ENCODE data around the gene RNF148. TPM values are rescaled to one million over a fixed set of nuclear protein-coding genes. Genes with fewer than 3 reads are reported as not detected.

Gene RNF148
- total RNA-seq, 2 experiments from 2014 or later: not detected

DNA sequence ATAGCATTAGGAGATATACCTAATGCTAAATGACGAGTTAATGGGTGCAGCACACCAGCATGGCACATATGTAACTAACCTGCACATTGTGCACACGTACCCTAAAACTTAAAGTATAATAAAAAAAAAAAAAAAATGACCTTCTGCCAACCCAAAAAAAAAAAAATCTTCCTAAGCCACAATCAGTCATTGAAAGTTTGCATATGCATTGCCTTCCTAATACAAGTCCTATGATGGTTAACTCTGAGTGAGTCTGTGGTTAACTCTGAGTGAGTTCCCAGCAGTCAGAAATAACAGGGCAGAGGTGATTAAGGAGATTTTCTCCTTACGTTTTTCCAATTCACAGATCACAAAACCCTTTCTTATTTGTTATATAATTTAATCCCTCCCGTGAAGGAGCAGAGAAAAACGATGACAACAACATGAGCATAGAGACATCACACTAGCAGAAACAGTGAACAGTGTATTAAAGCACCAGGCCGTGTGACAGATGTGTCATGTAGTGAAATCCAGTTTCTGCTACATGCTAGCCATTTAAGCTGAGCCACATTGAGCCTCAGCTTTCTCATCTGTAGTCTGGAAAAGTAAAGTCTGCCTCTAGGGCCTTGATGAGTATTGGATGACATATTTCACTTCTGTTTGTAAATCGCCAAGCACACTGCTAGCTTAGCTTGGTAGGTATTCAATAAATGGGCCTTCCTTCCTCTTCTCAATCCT, 7.4 kb upstream of the RNF148 start:
- Mint-ChIP-seq H3K36me3 (ENCODE audit: low read depth) (no peaks in the 10 kb centered on the region), H3K4me1 (ENCODE audit: low read depth) (no peaks in the 10 kb centered on the region), H3K27ac (no peak overlapping the region), H3K27me3 (no peaks in the 10 kb centered on the region), H3K9me3 (peaks cover 1% of the 10 kb centered on the region), H3K4me3 (no peak overlapping the region)
- ATAC-seq: no peak
- CTCF ChIA-PET: no interaction called here
- intact Hi-C loops (cut with micrococcal nuclease): no loop called here
- POLR2A ChIA-PET: no interaction called here
- TF ChIP-seq, protein P1, sequence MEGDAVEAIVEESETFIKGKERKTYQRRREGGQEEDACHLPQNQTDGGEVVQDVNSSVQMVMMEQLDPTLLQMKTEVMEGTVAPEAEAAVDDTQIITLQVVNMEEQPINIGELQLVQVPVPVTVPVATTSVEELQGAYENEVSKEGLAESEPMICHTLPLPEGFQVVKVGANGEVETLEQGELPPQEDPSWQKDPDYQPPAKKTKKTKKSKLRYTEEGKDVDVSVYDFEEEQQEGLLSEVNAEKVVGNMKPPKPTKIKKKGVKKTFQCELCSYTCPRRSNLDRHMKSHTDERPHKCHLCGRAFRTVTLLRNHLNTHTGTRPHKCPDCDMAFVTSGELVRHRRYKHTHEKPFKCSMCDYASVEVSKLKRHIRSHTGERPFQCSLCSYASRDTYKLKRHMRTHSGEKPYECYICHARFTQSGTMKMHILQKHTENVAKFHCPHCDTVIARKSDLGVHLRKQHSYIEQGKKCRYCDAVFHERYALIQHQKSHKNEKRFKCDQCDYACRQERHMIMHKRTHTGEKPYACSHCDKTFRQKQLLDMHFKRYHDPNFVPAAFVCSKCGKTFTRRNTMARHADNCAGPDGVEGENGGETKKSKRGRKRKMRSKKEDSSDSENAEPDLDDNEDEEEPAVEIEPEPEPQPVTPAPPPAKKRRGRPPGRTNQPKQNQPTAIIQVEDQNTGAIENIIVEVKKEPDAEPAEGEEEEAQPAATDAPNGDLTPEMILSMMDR (IDR thresholded peaks at IDR 0.05): no peak
- no peak for DNase-seq

DNA sequence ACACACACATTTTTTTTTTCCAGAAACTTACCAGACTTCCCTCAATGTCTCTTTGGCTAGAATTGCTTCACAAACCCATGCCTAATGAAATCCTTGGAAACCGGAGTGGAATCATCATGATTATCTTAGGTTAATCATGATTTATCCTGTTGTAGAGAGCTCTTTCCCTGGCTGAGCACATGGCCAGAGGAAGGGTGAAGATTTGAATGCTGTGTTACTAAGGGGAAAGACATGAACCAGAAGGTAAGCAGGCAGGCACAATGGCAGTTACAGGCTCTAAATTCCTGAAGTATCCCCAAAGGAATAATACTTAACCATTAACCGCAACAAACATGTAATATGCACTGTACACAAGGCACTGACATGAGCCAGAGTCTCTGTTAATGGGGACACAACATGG, 4.1 kb upstream of the RNF148 start:
- intact Hi-C loops (cut with micrococcal nuclease): no loop called here
- ChIA-PET CTCF (no interaction called here), POLR2A (no interaction called here)
- TF ChIP-seq, protein P1 (IDR thresholded peaks at IDR 0.05): no peak
- ATAC-seq (no peak), DNase-seq (no peak)
- Mint-ChIP-seq H3K9me3 (peaks cover 7% of the 10 kb centered on the region), H3K27ac (no peak overlapping the region), H3K4me1 (ENCODE audit: low read depth) (no peaks in the 10 kb centered on the region), H3K4me3 (no peak overlapping the region), H3K27me3 (no peaks in the 10 kb centered on the region), H3K36me3 (ENCODE audit: low read depth) (no peaks in the 10 kb centered on the region)

DNA sequence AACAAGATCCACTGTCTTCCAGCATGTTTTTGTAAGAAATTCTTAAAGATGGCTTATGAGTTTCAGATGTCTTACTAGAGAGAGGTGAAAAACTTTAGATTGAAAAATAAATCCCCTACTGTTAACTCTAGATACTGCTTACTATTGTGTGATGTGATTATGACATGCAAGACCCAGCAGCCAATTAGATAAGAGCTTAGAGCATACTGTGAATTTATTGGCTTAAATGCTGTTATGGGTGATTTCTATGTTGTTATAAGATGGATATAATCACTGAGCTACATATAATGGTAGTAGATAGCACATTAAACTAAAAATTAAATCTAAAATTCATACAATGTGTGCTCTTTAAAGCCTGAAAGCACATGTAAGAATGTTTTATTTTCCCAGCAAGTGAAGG, 3.7 kb downstream of the RNF148 start, which contains the start of gene RNF133:
RNF133 (minus strand) TSS at position 101 of the 400 bp plus-strand sequence. CDS start 199 bp downstream, outside the sequence.
- ATAC-seq: no peak
- DNase-seq: no peak
- Mint-ChIP-seq H3K4me1 (ENCODE audit: low read depth) (no peaks in the 10 kb centered on the region), H3K4me3 (no peak within 1 kb of the TSS), H3K27ac (no peak within 1 kb of the TSS), H3K36me3 (ENCODE audit: low read depth) (no peaks in the 10 kb centered on the region), H3K9me3 (peaks cover 5% of the 10 kb centered on the region), H3K27me3 (no peaks in the 10 kb centered on the region)
- TF ChIP-seq, protein P1 (IDR thresholded peaks at IDR 0.05): no peak
- CTCF ChIA-PET: interaction anchor here (1.2 kb wide), 1 partner anchor 9 kb away, joined by 5 read pairs; no protein-coding TSS in a partner anchor
- POLR2A ChIA-PET: no interaction called here
- intact Hi-C loops (cut with micrococcal nuclease): no loop called here

DNA sequence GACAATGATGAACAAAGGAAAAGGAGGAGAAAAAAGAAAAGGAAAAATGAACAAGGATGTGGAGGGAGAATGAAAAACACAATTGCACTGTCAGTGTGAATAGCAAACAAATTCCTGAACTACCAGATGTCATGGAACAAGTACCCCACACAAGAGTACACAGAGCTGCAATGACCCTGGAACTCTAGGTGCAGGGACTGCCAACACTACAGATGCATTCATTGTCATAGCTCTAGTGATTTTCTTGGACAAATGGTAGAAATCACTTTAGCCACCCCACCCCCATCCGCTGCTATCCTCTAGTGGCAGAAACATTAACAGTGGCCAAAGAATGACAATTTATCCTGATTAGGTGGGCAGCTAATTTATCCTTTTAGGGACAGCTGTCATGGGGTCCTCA, 6.9 kb downstream of the RNF148 start:
- Mint-ChIP-seq H3K27me3 (no peaks in the 10 kb centered on the region), H3K4me1 (ENCODE audit: low read depth) (no peaks in the 10 kb centered on the region), H3K4me3 (no peak overlapping the region), H3K9me3 (no peaks in the 10 kb centered on the region), H3K27ac (no peak overlapping the region), H3K36me3 (ENCODE audit: low read depth) (no peaks in the 10 kb centered on the region)
- DNase-seq: no peak
- no peak for ATAC-seq
- TF ChIP-seq, protein P1 (IDR thresholded peaks at IDR 0.05): no peak
- intact Hi-C loops (cut with micrococcal nuclease): no loop called here
- ChIA-PET CTCF (interaction anchor here (1.3 kb wide), 1 partner anchor 10 kb away, joined by 3 read pairs; no protein-coding TSS in a partner anchor), POLR2A (no interaction called here)

DNA sequence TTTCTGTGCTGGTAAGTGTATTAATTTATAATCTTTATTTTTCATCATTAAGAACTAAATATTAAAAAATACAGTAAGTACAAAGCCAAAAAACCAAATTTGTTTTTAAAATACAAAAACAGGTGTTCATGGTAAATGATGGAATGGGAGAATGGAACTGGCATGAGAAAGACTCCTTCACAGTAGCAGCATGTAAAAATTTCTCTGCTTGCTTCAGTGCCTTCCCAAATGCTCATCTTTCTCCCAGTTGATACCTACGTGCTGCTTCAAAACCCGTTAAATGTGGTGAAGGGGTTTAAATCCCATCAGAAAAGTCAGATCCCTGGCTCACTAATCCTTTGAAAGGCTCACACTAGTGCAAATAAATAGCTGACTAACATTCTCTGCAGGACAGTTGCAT, 8.0 kb downstream of the RNF148 start:
- ChIA-PET CTCF (interaction anchor here (1.3 kb wide), 1 partner anchor 9 kb away, joined by 3 read pairs; no protein-coding TSS in a partner anchor), POLR2A (no interaction called here)
- H3K4me1 Mint-ChIP-seq (ENCODE audit: low read depth): no peaks in the 10 kb centered on the region
- H3K4me3 Mint-ChIP-seq: no peak overlapping the region
- no peak for ATAC-seq
- H3K27ac Mint-ChIP-seq: no peak overlapping the region
- TF ChIP-seq, protein P1 (IDR thresholded peaks at IDR 0.05): no peak
- H3K9me3 Mint-ChIP-seq: no peaks in the 10 kb centered on the region
- H3K36me3 Mint-ChIP-seq (ENCODE audit: low read depth): no peaks in the 10 kb centered on the region
- no peaks in the 10 kb centered on the region for H3K27me3 Mint-ChIP-seq
- DNase-seq: no peak
- intact Hi-C loops (cut with micrococcal nuclease): no loop called here
